PC-3 (cell line): ENCODE measurements around the gene SOST. TPM values are rescaled to one million over a fixed set of nuclear protein-coding genes. Genes with fewer than 3 reads are reported as not detected.

Source experiments
- ATAC-seq: fragments of 200-7000 bp; cut with Tn5 transposase; 2 replicates; pipeline ENCODE4 v1.9.1; 2020; ENCODE audit warnings: mild to moderate bottlenecking, moderate library complexity
- BruUV-seq: library from RNA; stranded (reverse); fragments of 400-500 nt; replicated peaks from 2 replicates; lab custom pipeline; 2021; lab: Mats Ljungman, UMichigan
- CTCF ChIA-PET: fragments of 300-600 bp; sonication (Branson Sonifier 250); formaldehyde crosslinking; loops from one replicate; lab custom pipeline; 2022; ENCODE audit warnings: antibody characterized with exemption; lab: Charles Lee
- POLR2A ChIA-PET: fragments of 300-600 bp; sonication (Branson Sonifier 250); formaldehyde crosslinking; loops from one replicate; lab custom pipeline; 2022; ENCODE audit warnings: antibody characterized with exemption; ENCODE audit not compliant: unreplicated experiment; lab: Charles Lee
- DNase-seq: peaks from one replicate; pipeline ENCODE4 v3.0.0-alpha.2; 2015
- H2AFZ ChIP-seq: fragments of 300-600 bp; sonication (generic); 2 replicates; pipeline ENCODE4 v1.6.0; 2016; ENCODE audit warnings: antibody characterized with exemption, low read length
- H3F3A ChIP-seq: fragments of 300-600 bp; sonication (generic); one replicate; pipeline ENCODE4 v1.6.0; 2017; ENCODE audit warnings: antibody characterized with exemption, low read length, control low read depth, mild to moderate bottlenecking; ENCODE audit not compliant: unreplicated experiment
- H3K27ac ChIP-seq: fragments of 300-600 bp; sonication (generic); 2 replicates; pipeline ENCODE4 v1.5.1; 2016; ENCODE audit warnings: mild to moderate bottlenecking, low read length
- H3K27me3 ChIP-seq: fragments of 300-600 bp; sonication (generic); 2 replicates; pipeline ENCODE4 v1.6.1; 2016; ENCODE audit warnings: low read length, mixed read lengths
- H3K36me3 ChIP-seq: fragments of 300-600 bp; sonication (generic); 2 replicates; pipeline ENCODE4 v1.6.1; 2016; ENCODE audit warnings: low read depth, mixed run types, low read length, mixed read lengths
- H3K4me1 ChIP-seq: fragments of 300-600 bp; sonication (generic); 2 replicates; pipeline ENCODE4 v1.5.1; 2016; ENCODE audit warnings: low read length; ENCODE audit not compliant: insufficient read depth
- H3K4me2 ChIP-seq: fragments of 300-600 bp; sonication (generic); 2 replicates; pipeline ENCODE4 v1.6.0; 2016; ENCODE audit warnings: low read length
- H3K4me3 ChIP-seq: fragments of 300-600 bp; sonication (generic); 2 replicates; pipeline ENCODE4 v1.5.1; 2016; ENCODE audit warnings: mild to moderate bottlenecking, low read length, mixed read lengths
- H3K79me2 ChIP-seq: fragments of 300-600 bp; sonication (generic); 2 replicates; pipeline ENCODE4 v1.6.1; 2017; ENCODE audit warnings: low read length, mixed read lengths
- H3K9ac ChIP-seq: fragments of 300-600 bp; sonication (generic); 2 replicates; pipeline ENCODE4 v1.6.0; 2016; ENCODE audit warnings: mild to moderate bottlenecking, low read length
- H3K9me2 ChIP-seq: fragments of 300-600 bp; sonication (generic); replicated peaks from 2 replicates; pipeline ENCODE4 v1.6.1; 2016; ENCODE audit warnings: mixed run types, low read length, mixed read lengths
- H3K9me3 ChIP-seq: fragments of 300-600 bp; sonication (generic); 2 replicates; pipeline ENCODE4 v1.6.1; 2016; ENCODE audit warnings: low read length, mixed read lengths
- H4K20me1 ChIP-seq: fragments of 300-600 bp; sonication (generic); 2 replicates; pipeline ENCODE4 v1.6.1; 2016; ENCODE audit warnings: low read length, mixed read lengths
- CTCF ChIP-seq: fragments of 300-600 bp; sonication (generic); conservative IDR thresholded peaks from 2 replicates; pipeline ENCODE4 v1.5.1; 2017; ENCODE audit warnings: antibody characterized with exemption, low read depth, mild to moderate bottlenecking, low read length
- EZH2 ChIP-seq: fragments of 300-600 bp; sonication (generic); IDR thresholded peaks from one replicate; pipeline ENCODE4 v1.6.1; 2017; ENCODE audit warnings: antibody characterized with exemption, mild to moderate bottlenecking, low read length; ENCODE audit not compliant: unreplicated experiment
- EZH2phosphoT487 ChIP-seq: fragments of 300-600 bp; sonication (generic); IDR thresholded peaks from 2 replicates; pipeline ENCODE4 v1.6.1; 2018; ENCODE audit warnings: mild to moderate bottlenecking, antibody characterized with exemption, low read length, borderline replicate concordance
- intact Hi-C: fragments of 100-400 bp; cut with micrococcal nuclease; formaldehyde crosslinking; loops from 2 replicates; pipeline ENCODE4 v1.9.0; 2023
- total RNA-seq: library from RNA; depleted of rRNA; stranded (reverse); fragments of >200 nt; gene quantifications from 2 replicates; pipeline ENCODE4 v1.2.3, GENCODE V29; 2014; rRNA removed

SOST gene
- total RNA-seq, 1 experiment from 2014 or later: not detected

GRCh38 chr17:43707184-43707583 lies 51.4 kb downstream of the SOST start:
- H3K27me3 ChIP-seq: no peaks in the 10 kb centered on the region
- ChIA-PET POLR2A (no interaction called here), CTCF (no interaction called here)
- no peak overlapping the region for H3K4me2 ChIP-seq
- no TSS peak for BruUV-seq
- no peaks in the 10 kb centered on the region for H3F3A ChIP-seq
- TF ChIP-seq EZH2phosphoT487 (no peak), EZH2 (no peak), CTCF (no peak)
- intact Hi-C loops: no loop called here
- no peak for DNase-seq
- no peaks in the 10 kb centered on the region for H3K79me2 ChIP-seq
- H3K9ac ChIP-seq: no peak overlapping the region
- ATAC-seq: no peak
- H3K9me2 ChIP-seq: no peaks in the 10 kb centered on the region
- H3K9me3 ChIP-seq: no peaks in the 10 kb centered on the region
- no peak overlapping the region for H3K27ac ChIP-seq
- no peaks in the 10 kb centered on the region for H3K4me1 ChIP-seq
- H3K4me3 ChIP-seq: no peak overlapping the region
- H4K20me1 ChIP-seq: no peaks in the 10 kb centered on the region
- no peak overlapping the region for H2AFZ ChIP-seq
- H3K36me3 ChIP-seq: no peaks in the 10 kb centered on the region

- ChIA-PET CTCF (interaction anchor here (0.6 kb wide), 1 partner anchor 135 kb away, joined by 3 read pairs; no protein-coding TSS in a partner anchor), POLR2A (no interaction called here)
- ATAC-seq: no peak
- BruUV-seq: no TSS peak
- H3K79me2 ChIP-seq: no peaks in the 10 kb centered on the region
- intact Hi-C loops: no loop called here
- peaks cover 4% of the 10 kb centered on the region; the same call in 1 of the 2 replicates for H3K4me1 ChIP-seq
- H4K20me1 ChIP-seq: no peaks in the 10 kb centered on the region
- no peaks in the 10 kb centered on the region for H3F3A ChIP-seq
- no peaks in the 10 kb centered on the region for H3K27me3 ChIP-seq
- no peaks in the 10 kb centered on the region for H3K9me3 ChIP-seq
- H3K36me3 ChIP-seq: no peaks in the 10 kb centered on the region
- H3K9me2 ChIP-seq: no peaks in the 10 kb centered on the region
- no peak overlapping the region for H3K9ac ChIP-seq
- no peak overlapping the region for H2AFZ ChIP-seq
- no peak for DNase-seq
- H3K27ac ChIP-seq: no peak overlapping the region
- H3K4me2 ChIP-seq: no peak overlapping the region
- TF ChIP-seq EZH2phosphoT487 (no peak), CTCF (no peak)
- no peak overlapping the region for H3K4me3 ChIP-seq
These were observed 52.4 kb downstream of the SOST start for GRCh38 chr17:43706235-43706634.

Other genes starting within 250 kb of the SOST start
- 143 and 147 TPM in 2 replicates for gene ETV4, start 212.5 kb downstream of the SOST start, total RNA-seq
- gene MEOX1, start 96.9 kb downstream of the SOST start, total RNA-seq: 0.84 TPM in 1 of 2 replicates, not detected in the other
- 48.6 and 50.7 TPM in 2 replicates for gene DUSP3, start 20.2 kb upstream of the SOST start, total RNA-seq
- 0.12 and 0.29 TPM in 2 replicates for gene CFAP97D1, start 21.6 kb upstream of the SOST start, total RNA-seq
- gene MPP3, start 74.4 kb upstream of the SOST start, total RNA-seq: 34.3 and 46.8 TPM in 2 replicates
- gene CD300LG, start 88.4 kb upstream of the SOST start, total RNA-seq: not detected in 2 replicates
- 7.7 and 8.2 TPM in 2 replicates for gene MPP2, start 148.7 kb upstream of the SOST start, total RNA-seq
- gene PPY, start 183.7 kb upstream of the SOST start, total RNA-seq: not detected in 2 replicates
- gene PYY, start 195.1 kb upstream of the SOST start, total RNA-seq: not detected in 2 replicates
- 13.5 and 14.3 TPM in 2 replicates for gene NAGS, start 245.8 kb upstream of the SOST start, total RNA-seq